Retinal pigment epithelial cell (primary cell): Measurements from ENCODE around the gene SPNS3.

Experiments used
- DNase-seq: peaks from one replicate; pipeline ENCODE4 v3.0.0-alpha.2; 2010; ENCODE audit warnings: low read depth
- H3K4me3 ChIP-seq: 2 replicates; pipeline ENCODE4 v1.5.1; 2011; ENCODE audit warnings: mild to moderate bottlenecking, low read length, control low read depth, moderate library complexity
- CTCF ChIP-seq: conservative IDR thresholded peaks from 2 replicates; pipeline ENCODE4 v1.5.1; 2011; ENCODE audit warnings: low read depth, low read length, control low read depth, inconsistent platforms

Gene SPNS3

GRCh38 chr17:4476017-4476416, 42.3 kb downstream of the SPNS3 start:
- H3K4me3 ChIP-seq = no peak overlapping the region
- DNase-seq = no peak
- TF ChIP-seq CTCF = no peak

GRCh38 chr17:4476511-4477070, 42.9 kb downstream of the SPNS3 start:
- H3K4me3 ChIP-seq = no peak overlapping the region
- TF ChIP-seq CTCF = no peak
- no peak for DNase-seq

- H3K4me3 ChIP-seq = no peak overlapping the region
- peak; percentile 97 for DNase-seq
- TF ChIP-seq CTCF = no peak
Observed at GRCh38 chr17:4477255-4477791, 43.6 kb downstream of the SPNS3 start.

GRCh38 chr17:4478318-4478830, 44.6 kb downstream of the SPNS3 start:
- no peak overlapping the region for H3K4me3 ChIP-seq
- no peak for DNase-seq
- TF ChIP-seq CTCF = no peak

- no peak for TF ChIP-seq CTCF
- no peak for DNase-seq
Observed at GRCh38 chr17:4479340-4479981, 45.7 kb downstream of the SPNS3 start.

GRCh38 chr17:4479982-4480751, 46.4 kb downstream of the SPNS3 start:
- DNase-seq = no peak
- no peak overlapping the region for H3K4me3 ChIP-seq
- TF ChIP-seq CTCF = no peak

More at GRCh38 chr17:4479340-4479981, 45.7 kb downstream of the SPNS3 start:
- no peak overlapping the region for H3K4me3 ChIP-seq
